Pons (tissue), 1 donor: Measurements from ENCODE around the gene YY1AP1.
"Not testable (repeated sequence)": the region's sequence is repeated elsewhere in the genome, so short reads cannot be mapped to it uniquely, and the experiment has no call there.

Source experiments
- DNase-seq: peaks from one replicate; pipeline ENCODE4 v3.0.0-alpha.2; 2016; ENCODE audit warnings: low spot score

Gene YY1AP1, protein sequence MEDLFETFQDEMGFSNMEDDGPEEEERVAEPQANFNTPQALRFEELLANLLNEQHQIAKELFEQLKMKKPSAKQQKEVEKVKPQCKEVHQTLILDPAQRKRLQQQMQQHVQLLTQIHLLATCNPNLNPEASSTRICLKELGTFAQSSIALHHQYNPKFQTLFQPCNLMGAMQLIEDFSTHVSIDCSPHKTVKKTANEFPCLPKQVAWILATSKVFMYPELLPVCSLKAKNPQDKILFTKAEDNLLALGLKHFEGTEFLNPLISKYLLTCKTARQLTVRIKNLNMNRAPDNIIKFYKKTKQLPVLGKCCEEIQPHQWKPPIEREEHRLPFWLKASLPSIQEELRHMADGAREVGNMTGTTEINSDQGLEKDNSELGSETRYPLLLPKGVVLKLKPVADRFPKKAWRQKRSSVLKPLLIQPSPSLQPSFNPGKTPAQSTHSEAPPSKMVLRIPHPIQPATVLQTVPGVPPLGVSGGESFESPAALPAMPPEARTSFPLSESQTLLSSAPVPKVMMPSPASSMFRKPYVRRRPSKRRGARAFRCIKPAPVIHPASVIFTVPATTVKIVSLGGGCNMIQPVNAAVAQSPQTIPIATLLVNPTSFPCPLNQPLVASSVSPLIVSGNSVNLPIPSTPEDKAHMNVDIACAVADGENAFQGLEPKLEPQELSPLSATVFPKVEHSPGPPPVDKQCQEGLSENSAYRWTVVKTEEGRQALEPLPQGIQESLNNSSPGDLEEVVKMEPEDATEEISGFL

DNA sequence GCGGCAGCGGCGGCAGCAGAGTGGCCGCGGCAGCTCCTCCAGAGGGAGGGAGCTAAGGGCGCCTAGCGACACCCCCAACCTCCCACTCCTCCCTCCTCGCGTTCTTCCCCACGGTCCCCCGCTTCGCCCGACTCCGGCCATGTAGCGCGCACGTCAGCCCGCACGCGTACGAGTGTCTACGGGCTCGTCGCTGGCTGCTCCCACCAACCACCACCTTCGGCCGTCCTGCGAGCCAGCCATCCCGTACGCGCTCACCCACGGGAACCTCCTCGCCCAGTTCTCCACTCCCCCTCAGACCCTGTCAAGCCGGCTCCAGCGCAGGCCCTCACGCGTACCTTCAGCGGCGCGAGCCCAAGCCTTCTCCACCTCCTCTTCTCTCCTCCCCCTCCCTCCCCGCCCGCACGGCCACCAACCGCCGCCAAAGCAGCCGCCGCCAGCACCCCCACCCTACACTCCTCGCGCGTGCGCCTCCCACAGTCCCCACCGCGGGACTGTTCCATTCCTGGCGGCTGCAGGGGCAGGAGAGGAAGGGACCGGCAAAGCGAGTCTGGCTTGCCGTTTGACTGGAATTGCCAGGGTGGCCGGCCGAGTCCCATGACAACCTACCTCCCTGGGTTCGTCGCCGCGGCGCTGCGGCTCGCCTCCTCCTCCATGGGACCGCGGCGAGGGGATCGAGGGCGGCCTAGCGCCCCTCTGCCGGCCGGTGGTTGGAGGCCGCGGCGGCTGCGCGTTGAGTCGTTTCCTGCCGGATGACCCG, at the start of gene YY1AP1:
YY1AP1 (minus strand) TSS at position 451 of the 757 bp plus-strand sequence. CDS start 8,338 bp downstream, outside the sequence.
- peak; percentile 91 for DNase-seq

DNA sequence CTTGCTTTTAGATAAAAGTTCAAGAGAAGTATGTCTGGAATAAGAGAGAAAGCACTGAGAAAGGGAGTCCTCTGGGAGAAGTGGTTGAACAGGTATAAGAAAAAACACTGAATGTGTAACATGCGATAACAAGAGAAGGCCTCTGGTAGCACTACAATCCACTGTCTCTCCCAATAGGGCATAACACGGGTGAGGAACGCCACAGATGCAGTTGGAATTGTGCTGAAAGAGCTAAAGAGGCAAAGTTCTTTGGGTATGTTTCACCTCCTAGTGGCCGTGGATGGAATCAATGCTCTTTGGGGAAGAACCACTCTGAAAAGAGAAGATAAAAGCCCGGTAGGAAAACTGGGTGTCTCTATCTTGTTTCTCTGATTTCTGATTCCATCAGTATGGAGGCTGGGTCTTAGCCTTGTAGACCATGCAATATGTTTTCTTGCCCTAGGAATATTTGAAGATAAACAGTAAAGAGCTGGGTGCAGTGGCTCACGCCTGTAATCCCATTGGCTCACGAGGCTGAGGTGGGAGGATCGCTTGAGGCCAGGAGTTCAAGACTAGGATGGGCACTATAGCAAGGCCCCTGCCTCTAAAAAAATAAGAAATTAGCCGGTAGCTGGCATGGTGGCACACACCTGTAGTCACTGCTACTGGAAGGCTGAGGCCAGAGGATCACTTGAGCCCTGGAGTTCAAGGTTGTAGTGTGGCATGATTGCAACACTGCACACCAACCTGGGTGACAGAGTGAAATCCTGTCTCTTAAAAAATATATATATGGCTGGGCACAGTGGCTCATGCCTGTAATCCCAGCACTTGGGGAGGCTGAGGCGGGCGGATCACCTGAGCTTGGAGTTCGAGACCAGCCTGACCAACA, 40.7 kb upstream of the YY1AP1 start:
- DNase-seq = peak; percentile 95

DNA sequence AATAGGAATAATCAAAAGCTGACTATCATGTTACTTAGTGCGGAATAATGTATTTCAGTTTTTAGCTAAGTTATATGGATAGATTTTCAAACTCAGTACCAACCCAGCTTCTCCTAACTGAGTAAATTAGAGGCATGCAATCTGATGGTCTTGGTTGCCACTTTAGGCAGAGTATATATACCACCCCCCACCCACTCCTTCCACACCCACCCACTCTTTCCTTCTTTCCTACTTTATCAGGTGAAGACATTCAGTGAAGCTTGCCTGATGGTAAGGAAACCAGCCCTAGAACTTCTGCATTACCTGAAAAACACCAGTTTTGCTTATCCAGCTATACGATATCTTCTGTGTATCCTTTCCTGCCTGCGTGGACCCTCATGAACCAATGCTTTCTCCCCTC, 36.6 kb upstream of the YY1AP1 start:
- no peak for DNase-seq

DNA sequence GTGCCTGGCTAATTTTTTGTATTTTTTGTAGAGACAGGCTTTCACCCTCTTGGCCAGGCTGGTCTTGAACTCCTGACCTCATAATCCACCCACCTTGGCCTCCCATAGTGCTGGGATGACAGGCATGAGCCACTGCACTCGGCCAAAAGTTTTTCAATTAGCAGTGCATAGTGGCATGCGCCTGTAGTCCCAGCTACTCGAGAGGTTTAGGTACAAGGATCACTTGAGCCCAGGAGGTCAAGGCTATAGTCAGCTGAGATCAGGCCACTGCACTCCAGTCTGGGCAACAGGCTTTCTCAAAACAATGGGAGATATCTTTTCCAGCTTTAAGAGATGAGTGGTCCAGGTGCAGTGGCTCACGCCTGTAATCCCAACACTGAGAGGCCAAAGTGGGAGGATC, 31.1 kb upstream of the YY1AP1 start:
- no peak for DNase-seq

DNA sequence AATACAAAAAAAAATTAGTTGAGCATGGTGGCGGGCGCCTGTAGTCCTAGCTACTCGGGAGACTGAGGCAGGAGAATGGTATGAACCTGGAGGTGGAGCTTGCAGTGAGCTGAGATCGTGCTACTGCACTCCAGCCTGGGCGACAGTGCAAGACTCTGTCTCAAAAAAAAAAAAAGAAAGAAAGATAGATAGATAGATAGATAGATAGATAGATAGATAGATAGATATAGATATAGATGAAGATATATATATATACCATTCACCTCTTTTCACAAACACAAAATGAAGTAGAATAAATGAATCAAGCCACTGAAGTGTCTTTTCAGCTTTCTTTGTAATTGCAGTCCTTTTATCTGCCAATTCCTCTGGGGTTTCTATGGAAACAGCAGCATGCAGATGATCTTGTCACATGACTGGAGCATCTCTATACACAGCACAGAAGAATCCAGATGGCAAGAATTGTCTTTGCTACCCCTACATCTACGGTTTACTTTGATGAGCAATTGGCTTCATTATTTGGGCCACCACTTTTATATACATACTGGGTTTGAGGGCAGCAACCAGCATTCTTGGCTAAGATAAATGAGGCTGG, 30.0 kb upstream of the YY1AP1 start:
- DNase-seq = peak; percentile 81

DNA sequence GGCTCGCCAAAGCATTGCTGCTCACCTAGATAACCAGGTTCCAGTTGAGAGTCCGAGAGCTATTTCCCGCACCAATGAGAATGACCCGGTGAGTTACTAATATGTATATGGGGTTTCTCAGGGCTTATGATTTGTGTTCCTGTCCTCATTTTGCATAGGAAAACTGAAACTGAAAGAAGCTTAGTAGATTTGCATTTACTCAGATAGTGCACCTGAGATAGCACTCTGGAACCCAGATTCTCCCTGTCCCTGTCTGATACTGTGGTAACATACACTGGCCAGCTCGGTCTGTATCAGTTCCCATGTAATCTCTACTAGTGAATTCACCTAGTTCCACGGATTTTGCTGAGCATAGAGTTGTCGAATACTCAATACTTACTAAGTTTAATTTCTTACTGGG, 28.5 kb upstream of the YY1AP1 start:
- DNase-seq = no peak

DNA sequence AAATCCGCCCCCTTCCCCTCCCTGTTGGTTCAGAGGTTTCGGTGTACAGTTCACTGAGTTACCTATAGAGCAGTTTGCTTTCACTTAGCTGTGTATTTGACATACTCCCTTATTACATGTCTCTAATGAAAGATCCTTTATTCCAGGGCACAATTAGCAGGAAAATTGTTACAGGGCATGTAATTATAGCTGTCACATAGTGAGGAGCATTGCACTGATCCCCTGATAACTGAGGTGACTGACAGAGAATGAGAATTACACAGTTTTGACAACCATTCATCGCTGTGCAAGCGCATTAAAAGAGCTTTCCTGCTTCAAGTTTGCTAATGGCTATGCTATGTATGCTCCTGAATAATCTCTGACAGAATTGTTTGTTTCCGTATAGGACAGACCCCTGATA, 27.2 kb upstream of the YY1AP1 start:
- DNase-seq = no peak

DNA sequence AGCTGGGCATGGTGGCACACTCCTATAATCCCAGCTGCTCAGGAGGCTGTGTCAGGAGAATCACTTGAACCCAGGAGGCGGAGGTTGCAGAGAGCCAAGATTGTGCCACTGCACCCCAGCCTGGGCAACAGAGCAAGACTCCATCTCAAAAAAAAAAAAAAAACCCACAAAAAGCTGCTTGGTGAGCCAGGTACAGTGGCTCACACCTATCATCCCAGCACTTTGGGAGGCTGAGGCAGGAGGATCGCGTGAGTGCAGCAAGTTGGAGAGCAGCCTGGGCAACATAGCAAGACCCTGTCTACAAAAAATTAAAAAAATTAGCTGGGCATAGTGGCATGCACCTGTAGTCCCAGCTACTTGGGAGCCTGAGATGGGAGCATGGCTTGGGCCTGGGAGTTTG, 26.5 kb upstream of the YY1AP1 start:
- DNase-seq = not testable (repeated sequence)

DNA sequence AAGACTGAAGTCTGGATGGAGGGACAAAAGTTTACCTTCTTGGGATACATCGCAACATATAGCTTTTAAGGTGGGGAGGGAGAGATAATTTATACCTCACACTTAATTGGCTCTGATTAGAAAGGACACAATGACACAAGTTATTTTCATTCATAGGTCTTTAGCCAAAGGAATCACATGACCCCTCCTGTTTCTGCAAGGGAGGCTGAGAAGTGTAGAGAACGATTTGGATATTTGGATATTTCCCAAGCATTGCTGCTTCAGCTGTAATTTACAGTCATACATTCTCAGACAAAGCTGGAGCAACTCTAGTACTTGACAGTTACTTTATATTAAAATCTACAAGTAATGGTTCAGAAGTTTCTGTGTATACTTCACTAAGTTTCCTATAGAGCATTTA, 24.5 kb upstream of the YY1AP1 start:
- peak; percentile 60 for DNase-seq

DNA sequence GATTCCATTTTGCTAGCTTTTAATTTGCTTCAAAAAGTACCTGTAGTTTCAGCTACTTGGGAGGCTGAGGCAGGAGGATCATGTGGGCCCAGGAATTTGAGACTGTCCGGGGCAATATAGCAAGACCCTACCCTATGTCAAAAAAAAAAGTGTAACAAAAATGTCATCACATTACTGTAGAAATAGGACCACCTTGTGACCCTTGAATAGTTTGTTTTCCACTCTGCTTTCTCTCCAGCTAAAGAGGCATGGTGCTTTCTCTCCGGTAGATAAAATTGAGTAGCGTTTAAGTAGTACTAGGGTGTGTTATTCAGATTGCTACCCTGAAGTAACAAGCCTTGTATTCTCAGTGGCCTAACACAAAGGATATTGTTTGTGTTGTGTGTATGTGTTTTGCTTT, 24.1 kb upstream of the YY1AP1 start:
- peak; percentile 55 for DNase-seq

DNA sequence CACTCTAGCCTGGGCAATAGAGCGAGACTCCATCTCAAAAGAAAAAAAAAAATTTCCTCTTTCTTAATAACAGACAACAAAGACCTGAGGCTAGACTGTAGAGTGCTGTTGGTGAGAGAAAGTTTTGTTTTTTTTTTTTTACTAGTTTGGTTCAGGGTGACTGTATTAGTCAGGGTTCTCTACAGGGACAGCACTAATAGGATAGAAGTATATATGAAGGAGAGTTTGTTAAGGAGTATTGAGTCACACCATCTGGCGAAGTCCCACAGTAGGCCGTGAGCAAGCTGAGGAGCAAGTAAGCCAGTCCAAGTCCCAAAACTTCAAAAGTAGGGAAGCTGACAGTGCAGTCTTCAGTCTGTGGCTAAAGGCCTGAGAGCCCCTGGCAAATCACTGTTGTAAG, 22.9 kb upstream of the YY1AP1 start:
- not testable (repeated sequence) for DNase-seq

DNA sequence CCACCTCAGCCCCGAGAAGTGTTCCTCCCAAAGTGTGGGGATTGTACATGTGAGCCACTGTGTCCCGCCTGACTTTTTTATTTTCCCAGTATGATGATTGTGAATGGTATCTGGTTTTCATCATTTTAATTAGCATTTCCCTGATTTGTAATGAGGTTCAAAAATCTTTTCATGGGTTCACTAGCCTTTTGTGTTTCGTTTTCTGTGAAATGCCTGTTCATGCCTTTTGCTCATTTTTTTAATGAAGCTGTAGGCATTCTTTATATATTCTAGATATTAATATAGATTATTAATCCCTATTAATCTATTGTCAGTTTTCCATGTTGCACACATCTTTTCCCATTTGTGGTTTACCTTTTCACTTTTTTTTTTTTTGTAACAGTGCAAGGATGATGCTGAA, 20.8 kb upstream of the YY1AP1 start:
- no peak for DNase-seq

DNA sequence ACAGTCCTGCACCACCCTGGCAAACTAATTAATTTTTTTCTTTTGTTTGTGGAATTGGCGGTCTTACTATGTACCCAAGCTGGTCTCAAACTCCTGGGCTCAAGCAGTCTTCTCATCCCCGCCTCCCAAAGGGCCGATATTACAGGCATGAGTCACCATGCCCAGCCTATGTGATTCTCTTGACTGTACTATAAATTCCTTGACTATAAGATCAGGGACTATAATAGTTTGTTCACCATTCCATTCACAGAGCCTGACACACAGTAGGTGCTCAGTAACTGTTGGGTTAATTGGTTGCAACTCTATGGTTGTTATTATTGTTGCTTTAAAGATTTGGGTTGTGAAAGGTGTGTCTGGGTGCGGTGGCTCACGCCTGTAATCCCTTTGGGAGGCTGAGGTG, 17.6 kb upstream of the YY1AP1 start:
- no peak for DNase-seq

DNA sequence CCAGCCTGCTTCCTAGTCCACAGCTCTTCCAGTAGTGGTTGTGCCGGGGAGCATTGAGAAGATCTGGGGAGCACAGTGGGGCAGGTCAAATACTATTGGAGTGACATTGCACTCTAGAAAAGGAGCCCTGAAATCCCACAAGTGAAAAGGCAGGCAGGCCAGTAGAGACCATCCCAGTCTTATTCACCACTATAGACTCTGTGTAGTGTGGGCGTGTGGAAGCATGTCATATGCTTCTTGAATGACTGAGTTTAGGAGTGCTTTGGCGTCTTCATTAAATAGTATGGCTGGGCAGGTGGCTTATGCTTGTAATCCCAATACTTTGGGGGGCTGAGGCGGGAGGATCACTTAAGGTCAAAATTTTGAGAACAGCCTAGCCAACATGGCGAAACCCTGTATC, 15.8 kb upstream of the YY1AP1 start:
- not testable (repeated sequence) for DNase-seq

DNA sequence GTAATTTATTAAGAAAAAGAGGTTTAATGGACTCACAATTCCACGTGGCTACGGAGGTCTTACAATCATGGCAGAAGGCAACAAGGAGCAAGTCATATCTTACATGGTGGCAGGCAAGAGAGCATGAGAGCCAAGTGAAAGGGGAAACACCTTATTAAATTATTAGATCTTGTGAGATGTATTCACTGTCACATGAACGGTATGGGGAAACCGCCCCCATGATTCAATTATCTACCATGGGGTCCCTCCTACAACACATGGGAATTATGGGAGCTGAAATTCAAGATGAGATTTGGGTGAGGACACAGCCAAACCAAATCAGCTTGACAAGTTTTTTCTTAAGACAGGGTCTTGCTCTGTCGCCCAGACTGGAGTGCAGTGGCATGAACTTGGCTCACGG, 14.6 kb upstream of the YY1AP1 start:
- no peak for DNase-seq

DNA sequence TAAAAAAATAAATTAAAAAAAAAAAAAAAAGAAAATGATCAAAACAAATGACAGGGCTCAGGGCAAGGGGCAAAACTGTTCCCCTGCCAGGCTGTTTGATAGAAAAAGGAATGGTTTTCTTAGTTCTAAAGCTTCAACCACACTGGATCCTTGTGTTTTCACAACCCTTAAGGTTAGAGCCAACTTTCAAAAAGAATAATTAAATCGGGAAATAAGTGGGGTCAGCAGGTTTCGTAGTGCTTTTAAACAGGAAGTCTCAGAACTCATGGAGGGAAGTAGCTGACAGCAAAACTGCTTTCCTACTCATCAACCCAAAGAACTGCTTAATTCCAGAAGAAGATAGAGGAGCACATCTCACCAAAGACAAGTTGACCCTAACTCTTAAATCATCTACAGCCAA, 13.1 kb upstream of the YY1AP1 start:
- not testable (repeated sequence) for DNase-seq

DNA sequence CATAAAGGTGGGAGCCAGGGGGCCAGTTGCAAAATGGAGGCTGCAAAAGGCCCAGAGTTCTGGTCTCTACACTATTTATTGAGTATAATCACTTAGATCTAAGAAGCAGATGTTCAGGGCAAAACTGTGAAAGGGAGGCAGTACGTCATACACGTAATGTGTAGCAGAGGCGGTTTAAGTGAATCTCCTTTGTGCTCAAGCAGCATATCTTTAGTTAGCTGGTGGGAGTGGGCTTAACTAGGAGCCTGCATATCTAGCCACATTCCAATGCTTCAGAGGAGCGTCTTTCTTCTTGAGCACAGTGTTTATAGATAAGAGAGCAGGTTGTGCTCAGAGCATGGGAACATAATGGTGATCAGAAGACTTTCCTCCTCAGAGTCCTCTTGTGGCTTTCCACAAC, 10.5 kb upstream of the YY1AP1 start:
- not testable (repeated sequence) for DNase-seq

DNA sequence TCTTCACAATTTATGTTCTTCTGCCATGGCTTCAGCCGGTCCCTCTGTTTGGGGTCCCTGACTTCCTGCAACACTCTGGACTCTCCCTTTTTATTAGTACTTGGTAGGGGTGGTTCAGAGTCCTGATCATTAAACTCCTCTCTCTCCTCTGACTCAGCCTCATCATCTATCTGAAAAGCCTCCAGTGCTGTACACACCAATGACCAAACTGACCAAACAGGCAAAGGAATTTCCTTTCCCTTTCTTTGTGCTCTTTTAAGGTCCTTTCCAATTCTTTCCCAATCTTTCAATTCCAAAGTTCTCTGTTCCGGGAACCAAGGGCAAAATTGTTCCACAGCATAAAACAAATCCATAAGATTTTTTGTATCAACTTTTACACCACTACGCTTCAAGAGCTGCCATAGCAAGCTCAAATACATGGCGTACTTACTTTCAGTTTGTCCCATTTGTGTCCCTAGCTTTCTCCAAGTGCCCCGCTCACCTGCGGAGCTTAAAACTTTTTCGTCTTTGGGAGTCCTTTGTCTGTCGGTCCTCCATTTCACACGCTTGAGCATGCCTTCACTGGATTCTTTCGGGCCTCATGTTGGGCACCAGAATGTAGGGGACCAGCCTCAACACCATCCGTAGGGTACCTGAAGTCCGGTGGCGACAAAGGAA, 9.9 kb upstream of the YY1AP1 start:
- DNase-seq = no peak

DNA sequence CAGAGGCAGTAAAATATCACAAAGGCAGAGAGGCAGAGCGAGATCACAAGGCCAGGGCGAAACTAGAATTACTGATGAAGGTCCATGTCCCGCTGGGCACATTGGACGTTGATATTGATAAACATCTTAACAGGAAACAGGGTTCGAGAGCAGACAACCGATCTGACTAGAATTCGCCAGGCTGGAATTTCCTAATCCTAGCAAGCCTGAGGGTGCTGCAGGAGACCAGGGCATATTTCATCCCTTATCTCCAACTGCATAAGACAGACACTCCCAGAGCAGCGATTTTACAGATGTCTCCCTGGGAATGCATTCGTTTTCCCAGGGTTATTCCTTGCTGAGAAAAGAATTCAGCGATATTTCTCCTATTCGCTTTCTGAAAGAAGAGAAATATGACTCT, 9.0 kb upstream of the YY1AP1 start:
- DNase-seq = not testable (repeated sequence)

DNA sequence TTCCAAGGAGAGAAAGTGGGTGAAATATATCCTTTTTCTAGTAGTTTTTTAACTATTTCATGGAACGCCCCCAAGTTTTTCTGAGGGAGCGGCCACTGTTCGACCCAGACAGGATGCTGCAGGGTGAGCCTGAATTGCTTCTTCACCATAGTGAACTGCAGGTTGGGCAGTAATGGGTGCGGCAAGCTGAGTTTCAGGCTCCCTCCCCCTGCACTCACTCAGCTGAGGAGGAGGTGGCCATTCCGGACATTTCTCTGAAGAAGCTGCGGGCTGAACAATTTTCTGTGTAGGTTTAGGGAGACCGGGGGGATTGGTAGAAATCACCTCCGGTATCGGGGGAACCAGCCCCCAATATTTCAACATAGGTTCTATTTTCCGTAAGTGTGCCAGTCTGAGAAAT, 8.5 kb upstream of the YY1AP1 start:
- DNase-seq = no peak

DNA sequence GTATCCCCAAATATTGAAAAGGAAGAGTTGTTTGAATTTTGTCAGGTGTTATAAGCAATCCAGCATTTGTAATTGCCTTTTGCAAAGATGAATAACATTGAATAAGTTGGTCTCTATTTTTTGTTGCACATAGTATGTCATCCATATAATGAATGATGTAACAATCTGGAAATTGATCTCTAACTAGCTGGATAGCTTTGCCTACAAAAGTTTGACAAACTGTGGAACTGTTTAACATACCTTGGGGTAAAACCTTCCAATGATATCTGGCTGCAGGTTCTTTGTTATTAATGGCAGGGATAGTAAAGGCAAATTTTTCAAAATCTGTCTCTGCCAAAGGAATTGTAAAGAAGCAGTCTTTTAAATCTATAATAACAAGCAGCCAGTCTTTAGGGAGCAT, 8.0 kb upstream of the YY1AP1 start:
- DNase-seq = no peak
